VCaP (cell line): Measurements from ENCODE around the gene SARDH.

Experiments
- H3K27ac ChIP-seq: fragments of 450-650 bp; 2 replicates; pipeline ENCODE4 v1.5.1; 2017
- TF ChIP-seq, protein P1 (sequence below): fragments of 450-650 bp; conservative IDR thresholded peaks from 2 replicates; pipeline ENCODE4 v1.5.1; 2017; ENCODE audit warnings: mild to moderate bottlenecking, moderate library complexity

Gene SARDH

DNA sequence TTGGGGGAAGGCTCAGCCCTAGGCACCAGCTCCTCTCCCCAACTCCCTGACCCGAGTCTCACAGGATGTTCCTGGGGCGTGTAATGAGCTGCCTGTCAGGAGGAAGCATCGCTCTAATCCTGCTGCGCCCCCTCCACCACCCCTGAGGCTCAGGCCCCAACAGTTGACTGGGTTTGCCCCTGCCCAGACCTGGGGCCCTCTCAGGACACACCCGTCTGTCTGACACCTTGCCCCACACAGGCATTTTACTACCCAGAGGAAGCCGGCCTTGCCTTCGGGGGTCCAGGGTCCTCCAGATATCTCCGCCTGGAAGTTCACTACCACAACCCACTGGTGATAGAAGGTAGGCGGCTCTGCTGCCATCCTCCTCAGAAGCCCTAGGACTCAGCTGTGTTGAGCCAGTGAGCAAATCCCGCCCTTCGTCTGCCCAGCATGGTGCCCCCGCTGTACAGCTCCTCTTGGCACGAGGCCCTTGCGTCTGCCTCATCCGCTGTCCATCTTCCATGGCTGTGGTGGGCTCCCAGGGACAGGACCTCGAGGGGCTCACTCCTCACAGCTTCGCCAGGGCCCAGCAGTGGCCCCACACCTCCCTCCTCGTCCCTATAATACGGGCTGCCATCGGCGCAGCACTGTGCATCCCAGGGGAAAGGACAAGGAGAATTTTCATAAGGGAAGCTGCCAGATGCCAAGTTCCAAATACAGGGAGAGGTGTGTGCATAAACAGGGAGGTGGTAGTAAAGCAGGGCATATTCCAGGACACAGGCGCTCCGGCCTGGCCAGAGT is 94.0 kb downstream of the SARDH start:
- TF ChIP-seq, protein P1, sequence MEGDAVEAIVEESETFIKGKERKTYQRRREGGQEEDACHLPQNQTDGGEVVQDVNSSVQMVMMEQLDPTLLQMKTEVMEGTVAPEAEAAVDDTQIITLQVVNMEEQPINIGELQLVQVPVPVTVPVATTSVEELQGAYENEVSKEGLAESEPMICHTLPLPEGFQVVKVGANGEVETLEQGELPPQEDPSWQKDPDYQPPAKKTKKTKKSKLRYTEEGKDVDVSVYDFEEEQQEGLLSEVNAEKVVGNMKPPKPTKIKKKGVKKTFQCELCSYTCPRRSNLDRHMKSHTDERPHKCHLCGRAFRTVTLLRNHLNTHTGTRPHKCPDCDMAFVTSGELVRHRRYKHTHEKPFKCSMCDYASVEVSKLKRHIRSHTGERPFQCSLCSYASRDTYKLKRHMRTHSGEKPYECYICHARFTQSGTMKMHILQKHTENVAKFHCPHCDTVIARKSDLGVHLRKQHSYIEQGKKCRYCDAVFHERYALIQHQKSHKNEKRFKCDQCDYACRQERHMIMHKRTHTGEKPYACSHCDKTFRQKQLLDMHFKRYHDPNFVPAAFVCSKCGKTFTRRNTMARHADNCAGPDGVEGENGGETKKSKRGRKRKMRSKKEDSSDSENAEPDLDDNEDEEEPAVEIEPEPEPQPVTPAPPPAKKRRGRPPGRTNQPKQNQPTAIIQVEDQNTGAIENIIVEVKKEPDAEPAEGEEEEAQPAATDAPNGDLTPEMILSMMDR, result no peak
- no peak overlapping the region for H3K27ac ChIP-seq

DNA sequence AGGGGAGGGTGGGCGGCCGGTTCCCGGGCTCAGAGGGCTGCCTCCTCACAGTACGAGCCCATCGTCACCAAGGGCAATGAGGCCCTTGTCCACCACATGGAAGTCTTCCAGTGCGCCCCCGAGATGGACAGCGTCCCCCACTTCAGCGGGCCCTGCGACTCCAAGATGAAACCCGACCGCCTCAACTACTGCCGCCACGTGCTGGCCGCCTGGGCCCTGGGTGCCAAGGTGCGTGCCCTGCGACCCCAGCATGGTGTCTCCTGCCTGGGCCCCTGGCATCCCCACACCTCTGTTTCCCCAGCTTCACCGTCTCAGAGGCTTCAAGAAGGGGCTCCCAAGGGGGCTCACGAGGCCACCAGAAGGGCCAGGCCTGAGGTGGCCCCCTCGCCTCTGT is 94.8 kb downstream of the SARDH start:
- no peak overlapping the region for H3K27ac ChIP-seq
- TF ChIP-seq, protein P1, result no peak

DNA sequence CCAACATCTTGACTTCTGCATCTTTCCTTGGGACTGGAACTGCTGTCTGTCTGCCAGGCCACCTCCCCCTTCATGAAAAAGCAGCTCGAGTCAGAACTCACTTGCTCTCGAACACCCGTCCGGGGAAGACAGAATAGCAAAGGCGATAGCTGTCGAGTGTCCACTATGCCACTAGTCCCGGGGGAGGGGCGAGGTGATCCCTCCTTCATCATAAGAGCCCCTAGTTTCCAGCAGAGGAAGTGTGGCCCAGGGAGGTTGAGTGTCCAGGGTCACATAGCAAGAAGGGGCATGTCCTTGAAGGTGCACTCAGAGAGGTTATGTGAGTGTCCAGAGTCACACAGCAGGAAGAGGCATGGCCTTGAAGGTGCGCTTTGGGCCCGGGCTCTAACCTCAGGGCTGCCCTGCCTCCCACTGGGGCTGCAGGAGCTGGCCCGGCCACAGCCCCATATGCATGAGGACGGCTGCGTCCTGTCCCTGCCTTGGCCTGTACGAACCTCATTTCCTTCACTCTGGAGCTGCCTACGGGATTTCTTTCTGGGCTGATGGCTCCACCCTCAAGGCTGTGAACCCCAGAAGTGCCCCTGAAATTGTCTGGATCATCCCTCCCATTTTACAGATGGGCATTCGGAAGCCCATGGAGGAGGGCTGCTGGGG is 95.3 kb downstream of the SARDH start:
- TF ChIP-seq, protein P1, result no peak
- H3K27ac ChIP-seq, result no peak overlapping the region

DNA sequence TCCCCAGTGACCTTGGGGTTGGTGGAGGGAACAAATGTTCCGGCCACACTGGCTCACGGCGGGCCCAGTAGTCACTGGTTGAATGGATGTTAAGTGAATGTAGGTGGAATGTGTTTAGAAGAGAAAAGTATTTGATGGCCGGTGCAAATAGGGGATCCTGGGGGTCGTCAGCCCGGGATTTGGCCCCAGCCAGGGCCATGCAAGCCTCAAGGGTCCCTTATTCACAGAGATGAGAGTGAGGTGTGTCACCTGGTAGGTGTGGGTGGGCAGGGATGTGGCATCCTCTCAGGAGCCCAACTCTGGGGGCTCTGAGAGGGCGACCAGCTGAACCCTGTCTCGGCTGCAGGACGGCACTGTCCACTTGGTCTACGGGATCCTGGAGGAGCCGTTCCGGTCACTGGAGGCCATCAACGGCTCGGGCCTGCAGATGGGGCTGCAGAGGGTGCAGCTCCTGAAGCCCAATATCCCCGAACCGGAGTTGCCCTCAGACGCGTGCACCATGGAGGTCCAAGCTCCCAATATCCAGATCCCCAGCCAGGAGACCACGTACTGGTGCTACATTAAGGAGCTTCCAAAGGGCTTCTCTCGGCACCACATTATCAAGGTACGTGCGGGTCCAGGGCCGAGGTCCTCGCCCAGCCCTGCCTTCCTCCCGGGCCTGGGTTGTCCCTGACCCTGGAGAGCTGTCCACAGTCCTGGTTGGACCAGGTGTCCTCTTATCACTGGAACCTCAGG is 96.1 kb downstream of the SARDH start:
- TF ChIP-seq, protein P1, result no peak
- H3K27ac ChIP-seq, result no peak overlapping the region

DNA sequence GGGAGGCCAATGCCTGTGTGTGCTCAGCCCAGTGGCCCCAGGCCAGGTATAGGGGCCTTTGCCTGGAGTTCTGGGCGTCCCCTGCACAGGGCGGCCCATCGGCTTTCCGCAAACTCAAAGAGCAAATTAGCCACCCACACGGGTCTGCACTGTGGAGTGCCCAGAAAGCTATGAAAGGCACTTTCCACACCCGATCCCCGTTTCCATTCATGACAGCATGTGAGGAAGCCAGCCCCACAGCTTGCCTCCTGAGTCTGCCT is 96.8 kb downstream of the SARDH start:
- TF ChIP-seq, protein P1, result no peak

DNA sequence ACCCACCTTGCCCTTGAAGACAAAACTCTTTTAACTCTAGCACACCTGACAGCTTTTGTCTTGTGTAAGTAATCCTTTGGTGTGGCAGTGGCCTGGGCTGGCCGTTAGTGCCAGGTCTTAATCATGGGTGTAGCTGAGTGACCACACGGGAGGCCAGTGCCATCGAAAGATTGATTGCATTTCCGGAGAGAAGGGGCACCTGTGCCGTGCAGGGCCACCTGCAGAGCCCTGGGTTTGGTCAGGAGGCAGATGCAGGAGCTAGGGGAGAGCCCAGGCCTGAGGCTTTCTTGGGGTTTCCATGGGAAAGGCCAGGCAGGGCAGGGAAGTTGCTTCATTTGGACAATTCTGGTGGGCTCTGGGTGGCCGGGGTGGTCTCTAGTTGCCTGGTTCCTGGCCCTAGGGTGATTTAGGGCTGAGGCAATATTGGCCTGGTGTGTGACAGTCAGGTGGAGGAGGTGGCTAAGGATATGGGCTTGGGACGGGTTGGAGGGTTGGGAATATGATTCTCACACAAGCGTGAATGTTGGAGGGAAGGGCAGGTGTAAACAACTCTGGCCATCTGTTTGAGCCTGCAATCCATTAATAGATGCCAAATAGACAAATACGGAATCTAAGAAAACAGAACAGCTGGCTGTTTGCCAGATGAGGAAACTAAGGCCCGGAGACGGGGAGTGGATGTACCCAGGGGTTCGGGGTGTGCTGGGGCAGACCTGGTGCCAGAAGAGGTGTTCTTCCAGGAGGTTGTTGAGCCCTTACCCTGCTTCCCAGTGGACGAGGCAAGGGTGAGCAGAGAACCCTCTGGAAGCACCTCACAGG is 97.4 kb downstream of the SARDH start:
- H3K27ac ChIP-seq, result no peak overlapping the region
- TF ChIP-seq, protein P1, result no peak

More for the DNA sequence above, 96.8 kb downstream of the SARDH start:
- H3K27ac ChIP-seq, result no peak overlapping the region

DNA sequence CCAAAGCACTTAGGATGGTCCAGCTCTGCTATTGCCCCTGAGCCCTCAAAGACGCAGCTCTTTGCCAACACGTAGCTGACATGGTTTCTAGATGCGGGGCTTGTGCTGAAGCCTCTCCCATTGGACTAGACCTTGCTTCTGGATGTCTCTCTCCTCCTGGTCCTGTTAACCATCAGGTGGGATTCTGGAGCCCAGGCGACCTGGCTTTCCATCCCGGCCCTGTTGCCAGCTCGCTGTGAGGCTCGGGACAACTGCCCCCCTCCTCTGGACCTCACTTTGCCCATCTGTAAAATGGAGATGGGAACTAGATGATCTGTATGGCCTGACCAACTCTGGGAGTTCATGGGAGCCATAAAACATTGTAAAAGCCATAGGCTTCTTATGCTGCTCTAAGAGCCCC is 98.0 kb downstream of the SARDH start:
- no peak overlapping the region for H3K27ac ChIP-seq
- TF ChIP-seq, protein P1, result no peak
